ENCODE results near the gene VAMP2.

The VAMP2 gene

GRCh38 chr17:8121407-8121680 is 41.4 kb downstream of the VAMP2 start:
- DNase-seq = no peak

- DNase-seq = peak; percentile 82
These were observed 42.0 kb downstream of the VAMP2 start for GRCh38 chr17:8120520-8121406.

GRCh38 chr17:8119581-8120519 is 42.9 kb downstream of the VAMP2 start:
- DNase-seq = peak; percentile 94

GRCh38 chr17:8118769-8119580 is 43.8 kb downstream of the VAMP2 start:
- DNase-seq = peak; percentile 84

GRCh38 chr17:8117980-8118768 is 44.6 kb downstream of the VAMP2 start, which contains the start of gene ALOXE3:
Gene ALOXE3 (minus strand): TSS chr17:8118514. CDS start chr17:8117990, 524 bp downstream.
- peak; percentile 71 for DNase-seq

- DNase-seq = no peak
These were observed 45.3 kb downstream of the VAMP2 start for GRCh38 chr17:8117367-8117979.

GRCh38 chr17:8116776-8117175 is 46.0 kb downstream of the VAMP2 start:
- no peak for DNase-seq

GRCh38 chr17:8110907-8111306 is 51.8 kb downstream of the VAMP2 start:
- DNase-seq = no peak

- DNase-seq = no peak
These were observed 52.3 kb downstream of the VAMP2 start for GRCh38 chr17:8110456-8110804.

- peak; percentile 27 for DNase-seq
These were observed 52.9 kb downstream of the VAMP2 start for GRCh38 chr17:8109661-8110455.
